A549 (cell line): ENCODE results near the gene ADAP1. TPM values are rescaled to one million over a fixed set of nuclear protein-coding genes. Genes with fewer than 3 reads are reported as not detected.

Experiments
- ATAC-seq, 2 experiments: fragments of 200-7000 bp in 1 of 2; fragments of >200 bp in 1 of 2; cut with Nextera tagmentation in 1 of 2; cut with Tn5 transposase in 1 of 2; 3 replicates each; pipeline versions ENCODE4 v1.8.0 to v1.9.1; 2018 to 2020; ENCODE audit warnings: mild to moderate bottlenecking in 1 of 2, moderate library complexity in 1 of 2
- CTCF ChIA-PET: fragments of 300-600 bp; sonication (Branson Sonifier 250); formaldehyde crosslinking; extraction: SDS; loops from one replicate; lab custom pipeline; 2021; ENCODE audit warnings: antibody characterized with exemption, inconsistent platforms; lab: Yijun Ruan, JAX
- POLR2A ChIA-PET: fragments of 350-600 bp; formaldehyde crosslinking; extraction: SDS; loops from one replicate; lab custom pipeline; 2021; ENCODE audit warnings: antibody characterized with exemption, inconsistent platforms; lab: Yijun Ruan, JAX
- DNase-seq, 2 experiments: peaks; one replicate each; pipeline versions ENCODE4 v3.0.0 to v3.0.0-alpha.2; 2011 to 2016; ENCODE audit warnings: low read depth in 1 of 2, low spot score in 1 of 2
- FAIRE-seq: peaks from 2 replicates; lab custom pipeline; 2011; peaks lifted over from hg19 to GRCh38; lab: Jason Lieb, UNC
- H3K27ac ChIP-seq, 2 experiments: fragments of >200 bp; sonication (Bioruptor Twin); formaldehyde crosslinking; 3 replicates each; pipeline ENCODE4 v1.5.1; 2016 to 2017
- H3K4me1 ChIP-seq: fragments of >200 bp; sonication (Bioruptor Twin); formaldehyde crosslinking; 3 replicates; pipeline ENCODE4 v1.6.1; 2016
- H3K4me2 ChIP-seq: fragments of >200 bp; sonication (Bioruptor Twin); formaldehyde crosslinking; 3 replicates; pipeline ENCODE4 v1.6.1; 2016
- H3K4me3 ChIP-seq: fragments of >200 bp; sonication (Bioruptor Twin); formaldehyde crosslinking; 3 replicates; pipeline ENCODE4 v1.5.1; 2016
- H3K9me3 ChIP-seq: fragments of >200 bp; sonication (Bioruptor Twin); formaldehyde crosslinking; 3 replicates; pipeline ENCODE4 v1.6.1; 2016
- BHLHE40 ChIP-seq: IDR thresholded peaks from 2 replicates; pipeline ENCODE4 v1.6.1; 2012; ENCODE audit warnings: low read depth, low read length, inconsistent platforms
- CEBPB ChIP-seq, 2 experiments: fragments of >200 bp in 1 of 2; sonication (Bioruptor Twin) in 1 of 2; formaldehyde crosslinking in 1 of 2; IDR thresholded peaks; 2 replicates each; pipeline ENCODE4 v1.6.1; 2012 to 2016
- CHD2 ChIP-seq: fragments of 150-350 bp; IDR thresholded peaks from 2 replicates; pipeline ENCODE4 v1.6.1; 2014; ENCODE audit warnings: low read length; ENCODE audit not compliant: partially characterized antibody
- CHD4 ChIP-seq: fragments of 200-600 bp; sonication (generic); IDR thresholded peaks from 2 replicates; pipeline ENCODE4 v1.6.1; 2016; ENCODE audit warnings: antibody characterized with exemption, mild to moderate bottlenecking, borderline replicate concordance
- EHMT2 ChIP-seq: fragments of 200-600 bp; sonication (generic); IDR thresholded peaks from 2 replicates; pipeline ENCODE4 v1.6.1; 2016; ENCODE audit warnings: antibody characterized with exemption, low read depth, mild to moderate bottlenecking, moderate library complexity
- FOSL2 ChIP-seq, 2 experiments: fragments of 450-650 bp in 1 of 2; fragments of >200 bp in 1 of 2; sonication (Bioruptor Twin) in 1 of 2; formaldehyde crosslinking; IDR thresholded peaks; 2 replicates each; pipeline versions ENCODE4 v1.5.0 to v1.6.1; 2016 to 2020; ENCODE audit warnings: mild to moderate bottlenecking in 1 of 2, moderate library complexity in 1 of 2
- HDAC2 ChIP-seq: fragments of 200-600 bp; sonication (generic); IDR thresholded peaks from 2 replicates; pipeline ENCODE4 v1.6.1; 2016
- HEYL ChIP-seq: fragments of 250-450 bp; sonication (Bioruptor Pico); IDR thresholded peaks from 2 replicates; pipeline ENCODE4 v1.8.0; 2021; ENCODE audit warnings: mild to moderate bottlenecking, moderate library complexity
- HOXB13 ChIP-seq: fragments of 250-450 bp; sonication (Bioruptor Pico); IDR thresholded peaks from 2 replicates; pipeline ENCODE4 v1.5.0; 2020; ENCODE audit warnings: low read depth, mild to moderate bottlenecking, moderate library complexity
- HOXB5 ChIP-seq: fragments of 250-450 bp; sonication (Bioruptor Pico); IDR thresholded peaks from 2 replicates; pipeline ENCODE4 v1.5.0; 2020; ENCODE audit warnings: mild to moderate bottlenecking, moderate library complexity
- MAZ ChIP-seq: fragments of 150-350 bp; IDR thresholded peaks from 2 replicates; pipeline ENCODE4 v1.6.1; 2014; ENCODE audit warnings: antibody characterized with exemption, low read depth, low read length, borderline replicate concordance
- MYC ChIP-seq: IDR thresholded peaks from 2 replicates; pipeline ENCODE4 v1.6.1; 2012; ENCODE audit warnings: mild to moderate bottlenecking, inconsistent platforms, low read length, improper control_type of control experiment, borderline replicate concordance
- PHF8 ChIP-seq: fragments of 200-600 bp; sonication (generic); IDR thresholded peaks from 2 replicates; pipeline ENCODE4 v1.6.1; 2016; ENCODE audit warnings: low read depth, mild to moderate bottlenecking, antibody characterized with exemption, moderate library complexity, borderline replicate concordance
- POLR2AphosphoS2 ChIP-seq: conservative IDR thresholded peaks from 2 replicates; pipeline ENCODE4 v1.6.1; 2012; ENCODE audit warnings: low read length, improper control_type of control experiment, inconsistent platforms
- RAD21 ChIP-seq, 2 experiments: fragments of >200 bp in 1 of 2; sonication (Bioruptor Twin) in 1 of 2; formaldehyde crosslinking in 1 of 2; IDR thresholded peaks in 1 of 2; conservative IDR thresholded peaks in 1 of 2; 2 replicates in 1 of 2; 3 replicates in 1 of 2; pipeline ENCODE4 v1.6.1; 2012 to 2018; ENCODE audit warnings: inconsistent platforms in 1 of 2
- RCOR1 ChIP-seq: fragments of 150-350 bp; IDR thresholded peaks from 2 replicates; pipeline ENCODE4 v1.6.1; 2014; ENCODE audit warnings: antibody characterized with exemption, low read length, low read depth
- RNF2 ChIP-seq: fragments of 200-600 bp; sonication (generic); IDR thresholded peaks from 2 replicates; pipeline ENCODE4 v1.6.1; 2016; ENCODE audit warnings: low read depth, mild to moderate bottlenecking, antibody characterized with exemption, moderate library complexity, borderline replicate concordance
- TFCP2L1 ChIP-seq: fragments of 250-450 bp; sonication (Bioruptor Pico); IDR thresholded peaks from 2 replicates; pipeline ENCODE4 v1.5.0; 2021; ENCODE audit warnings: mild to moderate bottlenecking
- ZC3H11A ChIP-seq: fragments of 450-650 bp; IDR thresholded peaks from 2 replicates; pipeline ENCODE4 v1.6.1; 2014; ENCODE audit warnings: antibody characterized with exemption, mild to moderate bottlenecking
- ZSCAN20 ChIP-seq: fragments of 250-450 bp; sonication (Bioruptor Pico); IDR thresholded peaks from 2 replicates; pipeline ENCODE4 v1.8.0; 2022; ENCODE audit warnings: mild to moderate bottlenecking, moderate library complexity
- WGBS: methylation state at CpG from one replicate; pipeline ENCODE4 v1.1.6; 2017; ENCODE audit errors: missing lambda C conversion rate; 5-methylcytosine and 5-hydroxymethylcytosine counted together
- polyA plus RNA-seq, 4 experiments: library from polyadenylated mRNA; depleted of rRNA in 3 of 4; stranded (reverse); fragments of >200 nt; fragmentation: RNase III in 1 of 4; extraction: RNeasy Plus Mini Kit Qiagen cat#74134 plus additional on column Dnase treatment in 1 of 4; gene quantifications; 2 replicates in 3 of 4; 3 replicates in 1 of 4; pipeline ENCODE4 v1.2.3, GENCODE V29; 2011 to 2017
- TF ChIP-seq, protein P1 (sequence below): IDR thresholded peaks from 2 replicates; pipeline ENCODE4 v1.6.1; 2012
- TF ChIP-seq, protein P2 (sequence below): fragments of 200-600 bp; sonication (generic); IDR thresholded peaks from 2 replicates; pipeline ENCODE4 v1.6.1; 2016; ENCODE audit warnings: antibody characterized with exemption, mild to moderate bottlenecking, moderate library complexity
- TF ChIP-seq, protein P3 (sequence below): IDR thresholded peaks from 2 replicates; pipeline ENCODE4 v1.6.1; 2012
- TF ChIP-seq, protein P4 (sequence below): fragments of >200 bp; sonication (Bioruptor Twin); formaldehyde crosslinking; IDR thresholded peaks from 2 replicates; pipeline ENCODE4 v1.6.1; 2016

The ADAP1 gene
- polyA plus RNA-seq, 2 of the 4 experiments (the other 2 are of a cell fraction): 1.7 to 2.5 TPM

DNA sequence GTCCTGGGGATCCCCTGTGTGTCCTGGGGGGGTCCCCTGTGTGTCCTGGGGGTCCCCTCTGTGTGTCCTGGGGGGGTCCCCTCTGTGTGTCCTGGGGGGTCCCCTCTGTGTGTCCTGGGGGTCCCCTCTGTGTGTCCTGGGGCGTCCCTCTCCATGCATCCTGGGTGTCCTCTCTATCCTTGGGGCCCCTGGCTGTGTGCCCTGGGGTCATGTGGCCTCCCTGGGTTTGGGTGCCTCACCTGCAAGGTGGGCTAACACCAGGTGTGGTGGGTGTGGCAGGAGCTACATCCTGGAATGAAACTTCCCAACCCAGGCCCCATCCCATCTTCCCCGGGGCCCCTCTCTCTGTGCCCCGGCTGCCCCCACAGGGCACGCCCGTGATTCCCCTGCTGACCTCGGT, 33.4 kb upstream of the ADAP1 start:
- Histone ChIP-seq H3K4me1 (peaks cover 20% of the 10 kb centered on the region), H3K9me3 (no peaks in the 10 kb centered on the region), H3K4me2 (no peak overlapping the region), H3K4me3 (no peak overlapping the region)
- 100% methylated on average over 1 of the region's 6 CpGs for WGBS
- CTCF ChIA-PET: interaction anchor here (1.6 to 4.0 kb wide), 3 partner anchors 11 to 78 kb away, joined by 5 to 22 read pairs (median 16); no protein-coding TSS in a partner anchor
- ATAC-seq: no peak
- POLR2A ChIA-PET: no interaction called here
- FAIRE-seq: no peak
- DNase-seq: no peak
- TF ChIP-seq HEYL (CRISPR knock-in tag): no peak
- TF ChIP-seq, all 56 proteins: peak for 0
- H3K27ac ChIP-seq: no peak overlapping the region

DNA sequence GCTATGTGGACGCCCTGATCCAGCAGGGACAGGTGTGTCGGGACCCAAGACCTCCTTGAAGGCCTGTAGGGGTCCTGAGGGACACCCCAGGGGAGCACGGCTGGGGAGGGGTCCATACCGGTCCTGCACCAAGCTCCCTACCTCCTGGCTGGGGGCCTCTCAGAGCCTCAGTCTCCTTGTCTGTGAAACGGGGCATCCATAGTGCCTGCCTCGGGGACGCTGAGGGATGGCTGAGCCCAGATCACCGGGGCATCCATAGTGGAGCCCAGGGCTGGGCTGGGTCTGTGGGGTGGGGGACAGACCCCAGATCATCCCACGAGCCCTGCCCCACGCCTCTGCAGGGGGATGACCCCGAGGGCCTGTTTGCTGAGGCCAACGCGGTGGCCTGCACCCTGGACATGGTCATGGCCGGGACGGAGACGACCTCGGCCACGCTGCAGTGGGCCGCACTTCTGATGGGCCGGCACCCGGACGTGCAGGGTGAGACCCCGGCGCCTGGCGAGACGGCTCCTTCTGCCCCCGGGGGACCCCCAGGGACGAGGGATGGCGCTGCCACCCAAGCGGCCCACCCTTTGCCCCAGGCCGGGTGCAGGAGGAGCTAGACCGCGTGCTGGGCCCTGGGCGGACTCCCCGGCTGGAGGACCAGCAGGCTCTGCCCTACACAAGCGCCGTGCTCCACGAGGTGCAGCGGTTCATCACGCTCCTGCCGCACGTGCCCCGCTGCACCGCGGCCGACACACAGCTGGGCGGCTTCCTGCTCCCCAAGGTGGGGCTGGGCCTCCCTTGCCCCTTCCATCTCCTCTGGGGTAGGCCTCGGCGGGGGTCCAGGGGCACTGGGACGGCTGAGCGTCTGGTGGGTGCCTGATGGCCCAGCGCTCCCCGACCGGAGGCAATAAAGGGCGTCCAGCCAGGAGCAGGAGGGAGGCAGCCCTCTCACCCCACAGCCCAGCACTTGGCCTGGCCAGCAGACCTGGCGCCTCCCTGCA, 32.6 kb upstream of the ADAP1 start:
- Histone ChIP-seq H3K4me3 (no peak overlapping the region), H3K4me2 (no peak overlapping the region), H3K27ac (peak overlapping the region in 1 of 2 experiments; percentile 41; a peak in 1 of 6 replicates), H3K9me3 (no peaks in the 10 kb centered on the region), H3K4me1 (peaks cover 16% of the 10 kb centered on the region; the same call in 1 of the 3 replicates)
- no peak for TF ChIP-seq CEBPB (IDR thresholded peaks at IDR 0.05)
- TF ChIP-seq TFCP2L1 (CRISPR knock-in tag): no peak
- TF ChIP-seq HOXB13 (CRISPR knock-in tag): no peak
- no peak for TF ChIP-seq MAZ
- no peak for TF ChIP-seq ZSCAN20 (CRISPR knock-in tag)
- TF ChIP-seq RCOR1: no peak
- TF ChIP-seq EHMT2: no peak
- no peak for TF ChIP-seq HOXB5
- TF ChIP-seq, protein P1, sequence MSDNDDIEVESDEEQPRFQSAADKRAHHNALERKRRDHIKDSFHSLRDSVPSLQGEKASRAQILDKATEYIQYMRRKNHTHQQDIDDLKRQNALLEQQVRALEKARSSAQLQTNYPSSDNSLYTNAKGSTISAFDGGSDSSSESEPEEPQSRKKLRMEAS: no peak
- TF ChIP-seq PHF8: no peak
- TF ChIP-seq HDAC2: no peak
- no peak for TF ChIP-seq CHD2
- no peak for TF ChIP-seq FOSL2 (IDR thresholded peaks at IDR 0.05)
- TF ChIP-seq FOSL2 (CRISPR knock-in tag; IDR thresholded peaks at IDR 0.05): no peak
- no peak for TF ChIP-seq RAD21 (conservative IDR thresholded peaks at IDR 0.05 in 1 of 2, IDR thresholded peaks at IDR 0.05 in 1 of 2)
- TF ChIP-seq ZC3H11A: no peak
- POLR2A ChIA-PET: no interaction called here
- FAIRE-seq: no peak
- no peak for DNase-seq
- ATAC-seq: no peak; a peak in 1 of 6 replicates
- CTCF ChIA-PET: interaction anchor here (0.6 to 4.0 kb wide), 5 partner anchors 8 to 79 kb away, joined by 4 to 22 read pairs (median 4); no protein-coding TSS in a partner anchor
- 83% methylated on average over 21 of the region's 56 CpGs for WGBS

DNA sequence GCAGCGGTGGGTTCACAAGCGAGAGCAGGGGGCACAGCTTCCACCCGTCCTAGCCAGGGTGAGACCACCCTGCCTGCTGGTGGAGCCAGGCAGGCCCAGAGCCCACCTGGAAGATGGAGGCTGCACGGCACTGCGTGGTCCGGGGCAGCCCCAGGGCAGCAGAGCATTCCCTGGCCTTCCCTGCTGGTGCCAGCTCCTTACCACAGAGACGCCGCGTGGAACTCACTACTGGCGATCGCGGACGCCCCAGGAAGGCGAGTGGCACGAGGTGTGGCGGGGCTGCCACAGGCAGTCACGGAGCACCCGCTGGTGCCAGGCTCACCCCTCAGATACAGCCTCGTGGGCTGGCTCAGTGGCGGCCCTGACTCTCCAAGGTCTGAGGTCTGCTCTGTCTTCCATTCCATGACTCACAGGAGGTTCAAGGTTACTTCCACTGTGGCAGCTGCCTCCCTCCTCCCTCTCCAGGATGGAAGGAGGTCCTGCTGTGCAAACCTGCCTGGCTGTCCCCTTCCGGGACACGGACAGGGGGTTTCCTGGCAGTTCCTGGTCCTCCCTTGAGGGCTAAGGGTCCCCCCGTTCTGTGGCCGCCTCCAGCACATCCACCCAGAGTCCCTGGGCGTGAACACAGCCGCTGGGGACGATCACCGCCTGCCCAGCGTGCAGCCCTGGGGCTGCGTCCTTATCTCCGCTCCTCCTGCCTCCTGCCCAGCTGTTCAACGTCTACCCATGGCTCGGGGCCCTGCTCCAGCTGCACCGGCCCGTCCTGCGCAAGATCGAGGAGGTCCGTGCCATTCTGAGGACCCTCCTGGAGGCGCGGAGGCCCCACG, 31.6 kb upstream of the ADAP1 start:
- H3K27ac ChIP-seq: peak overlapping the region in 1 of 2 experiments; percentile 41; a peak in 1 of 6 replicates
- WGBS: 64% methylated on average over 24 of the region's 41 CpGs
- peak; percentile 57 to 58 for ATAC-seq
- TF ChIP-seq HOXB13 (CRISPR knock-in tag) (no peak), RNF2 (no peak), CHD4 (no peak), MYC (no peak), CHD2 (no peak), BHLHE40 (no peak), POLR2AphosphoS2 (no peak), RCOR1 (no peak)
- TF ChIP-seq, protein P2, sequence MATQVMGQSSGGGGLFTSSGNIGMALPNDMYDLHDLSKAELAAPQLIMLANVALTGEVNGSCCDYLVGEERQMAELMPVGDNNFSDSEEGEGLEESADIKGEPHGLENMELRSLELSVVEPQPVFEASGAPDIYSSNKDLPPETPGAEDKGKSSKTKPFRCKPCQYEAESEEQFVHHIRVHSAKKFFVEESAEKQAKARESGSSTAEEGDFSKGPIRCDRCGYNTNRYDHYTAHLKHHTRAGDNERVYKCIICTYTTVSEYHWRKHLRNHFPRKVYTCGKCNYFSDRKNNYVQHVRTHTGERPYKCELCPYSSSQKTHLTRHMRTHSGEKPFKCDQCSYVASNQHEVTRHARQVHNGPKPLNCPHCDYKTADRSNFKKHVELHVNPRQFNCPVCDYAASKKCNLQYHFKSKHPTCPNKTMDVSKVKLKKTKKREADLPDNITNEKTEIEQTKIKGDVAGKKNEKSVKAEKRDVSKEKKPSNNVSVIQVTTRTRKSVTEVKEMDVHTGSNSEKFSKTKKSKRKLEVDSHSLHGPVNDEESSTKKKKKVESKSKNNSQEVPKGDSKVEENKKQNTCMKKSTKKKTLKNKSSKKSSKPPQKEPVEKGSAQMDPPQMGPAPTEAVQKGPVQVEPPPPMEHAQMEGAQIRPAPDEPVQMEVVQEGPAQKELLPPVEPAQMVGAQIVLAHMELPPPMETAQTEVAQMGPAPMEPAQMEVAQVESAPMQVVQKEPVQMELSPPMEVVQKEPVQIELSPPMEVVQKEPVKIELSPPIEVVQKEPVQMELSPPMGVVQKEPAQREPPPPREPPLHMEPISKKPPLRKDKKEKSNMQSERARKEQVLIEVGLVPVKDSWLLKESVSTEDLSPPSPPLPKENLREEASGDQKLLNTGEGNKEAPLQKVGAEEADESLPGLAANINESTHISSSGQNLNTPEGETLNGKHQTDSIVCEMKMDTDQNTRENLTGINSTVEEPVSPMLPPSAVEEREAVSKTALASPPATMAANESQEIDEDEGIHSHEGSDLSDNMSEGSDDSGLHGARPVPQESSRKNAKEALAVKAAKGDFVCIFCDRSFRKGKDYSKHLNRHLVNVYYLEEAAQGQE: no peak
- TF ChIP-seq, protein P3, sequence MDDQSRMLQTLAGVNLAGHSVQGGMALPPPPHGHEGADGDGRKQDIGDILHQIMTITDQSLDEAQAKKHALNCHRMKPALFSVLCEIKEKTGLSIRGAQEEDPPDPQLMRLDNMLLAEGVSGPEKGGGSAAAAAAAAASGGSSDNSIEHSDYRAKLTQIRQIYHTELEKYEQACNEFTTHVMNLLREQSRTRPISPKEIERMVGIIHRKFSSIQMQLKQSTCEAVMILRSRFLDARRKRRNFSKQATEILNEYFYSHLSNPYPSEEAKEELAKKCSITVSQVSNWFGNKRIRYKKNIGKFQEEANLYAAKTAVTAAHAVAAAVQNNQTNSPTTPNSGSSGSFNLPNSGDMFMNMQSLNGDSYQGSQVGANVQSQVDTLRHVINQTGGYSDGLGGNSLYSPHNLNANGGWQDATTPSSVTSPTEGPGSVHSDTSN: no peak
- TF ChIP-seq, protein P4, sequence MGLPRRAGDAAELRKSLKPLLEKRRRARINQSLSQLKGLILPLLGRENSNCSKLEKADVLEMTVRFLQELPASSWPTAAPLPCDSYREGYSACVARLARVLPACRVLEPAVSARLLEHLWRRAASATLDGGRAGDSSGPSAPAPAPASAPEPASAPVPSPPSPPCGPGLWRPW: no peak

More for the DNA sequence above, 31.6 kb upstream of the ADAP1 start:
- ChIA-PET CTCF (interaction anchor here (0.6 to 4.0 kb wide), 8 partner anchors 8 to 191 kb away, joined by 4 to 22 read pairs (median 4); no protein-coding TSS in a partner anchor), POLR2A (interaction anchor here (2.1 kb wide), 1 partner anchor 11 kb away, joined by 8 read pairs; the partner anchor contains the start of gene COX19)
- Histone ChIP-seq H3K4me1 (peaks cover 16% of the 10 kb centered on the region; the same call in 1 of the 3 replicates), H3K9me3 (no peaks in the 10 kb centered on the region), H3K4me3 (no peak overlapping the region), H3K4me2 (no peak overlapping the region)
- FAIRE-seq: no peak
- DNase-seq: peak in 1 of 2 experiments; percentile 38
